ENCODE results near the gene RXFP1. TPM values are rescaled to one million over a fixed set of nuclear protein-coding genes. Genes with fewer than 3 reads are reported as not detected.

The RXFP1 gene
- polyA plus RNA-seq, 1 donor (not counting 4 experiments of a cell fraction or from before 2014, with no cell fraction given): not detected

- TF ChIP-seq, protein P1, sequence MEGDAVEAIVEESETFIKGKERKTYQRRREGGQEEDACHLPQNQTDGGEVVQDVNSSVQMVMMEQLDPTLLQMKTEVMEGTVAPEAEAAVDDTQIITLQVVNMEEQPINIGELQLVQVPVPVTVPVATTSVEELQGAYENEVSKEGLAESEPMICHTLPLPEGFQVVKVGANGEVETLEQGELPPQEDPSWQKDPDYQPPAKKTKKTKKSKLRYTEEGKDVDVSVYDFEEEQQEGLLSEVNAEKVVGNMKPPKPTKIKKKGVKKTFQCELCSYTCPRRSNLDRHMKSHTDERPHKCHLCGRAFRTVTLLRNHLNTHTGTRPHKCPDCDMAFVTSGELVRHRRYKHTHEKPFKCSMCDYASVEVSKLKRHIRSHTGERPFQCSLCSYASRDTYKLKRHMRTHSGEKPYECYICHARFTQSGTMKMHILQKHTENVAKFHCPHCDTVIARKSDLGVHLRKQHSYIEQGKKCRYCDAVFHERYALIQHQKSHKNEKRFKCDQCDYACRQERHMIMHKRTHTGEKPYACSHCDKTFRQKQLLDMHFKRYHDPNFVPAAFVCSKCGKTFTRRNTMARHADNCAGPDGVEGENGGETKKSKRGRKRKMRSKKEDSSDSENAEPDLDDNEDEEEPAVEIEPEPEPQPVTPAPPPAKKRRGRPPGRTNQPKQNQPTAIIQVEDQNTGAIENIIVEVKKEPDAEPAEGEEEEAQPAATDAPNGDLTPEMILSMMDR (optimal IDR thresholded peaks at IDR 0.05 in 1 of 3, IDR thresholded peaks at IDR 0.05 in 1 of 3, conservative IDR thresholded peaks at IDR 0.05 in 1 of 3; ENCODE audit: extremely low read depth in 1 of 3, insufficient read depth in 2 of 3, low read length in 3 of 3): no peak
- TF ChIP-seq EZH2 (IDR thresholded peaks at IDR 0.05; ENCODE audit: low read length): no peak
- Histone ChIP-seq H3K4me1 (ENCODE audit: control insufficient read depth, extremely low read depth, insufficient read depth, low read length) (no peaks in the 10 kb centered on the region), H3K36me3 (ENCODE audit: control insufficient read depth in 2 of 2, extremely low read depth in 1 of 2, insufficient read depth in 2 of 2, low read length in 2 of 2) (no peaks in the 10 kb centered on the region), H2AFZ (ENCODE audit: control insufficient read depth, low read length) (no peak overlapping the region), H3K9me3 (ENCODE audit: control insufficient read depth, low read depth, low read length) (no peaks in the 10 kb centered on the region), H3K79me2 (ENCODE audit: control insufficient read depth, insufficient read depth, low read length) (no peaks in the 10 kb centered on the region), H4K20me1 (ENCODE audit: control insufficient read depth, extremely low read depth, insufficient read depth, low read length) (no peaks in the 10 kb centered on the region), H3K27me3 (ENCODE audit: control insufficient read depth, extremely low read depth, insufficient read depth, low read length) (no peaks in the 10 kb centered on the region), H3K4me3 (ENCODE audit: control insufficient read depth in 2 of 3, extremely low read depth in 1 of 3, insufficient read depth in 2 of 3, low read depth in 1 of 3, low read length in 3 of 3) (no peak overlapping the region), H3K4me2 (ENCODE audit: control insufficient read depth, extremely low read depth, insufficient read depth, low read depth, low read length) (no peak overlapping the region), H3K27ac (ENCODE audit: control insufficient read depth, insufficient read depth, low read length) (no peak overlapping the region), H3K9ac (ENCODE audit: control insufficient read depth, extremely low read depth, insufficient read depth, low read length) (no peak overlapping the region), H3K9me1 (ENCODE audit: control insufficient read depth, extremely low read depth, insufficient read depth, low read length) (no peaks in the 10 kb centered on the region)
- DNase-seq (ENCODE audit: low read depth, low spot score) (no peak), FAIRE-seq (no peak)
- dilution Hi-C loops (cut with MboI; ENCODE audit: extremely low pct_ligation_motif_present, low sequenced_read_pairs): no loop called here
Observed at GRCh38 chr4:158492391-158492790, 29.3 kb upstream of the RXFP1 start.

DNA sequence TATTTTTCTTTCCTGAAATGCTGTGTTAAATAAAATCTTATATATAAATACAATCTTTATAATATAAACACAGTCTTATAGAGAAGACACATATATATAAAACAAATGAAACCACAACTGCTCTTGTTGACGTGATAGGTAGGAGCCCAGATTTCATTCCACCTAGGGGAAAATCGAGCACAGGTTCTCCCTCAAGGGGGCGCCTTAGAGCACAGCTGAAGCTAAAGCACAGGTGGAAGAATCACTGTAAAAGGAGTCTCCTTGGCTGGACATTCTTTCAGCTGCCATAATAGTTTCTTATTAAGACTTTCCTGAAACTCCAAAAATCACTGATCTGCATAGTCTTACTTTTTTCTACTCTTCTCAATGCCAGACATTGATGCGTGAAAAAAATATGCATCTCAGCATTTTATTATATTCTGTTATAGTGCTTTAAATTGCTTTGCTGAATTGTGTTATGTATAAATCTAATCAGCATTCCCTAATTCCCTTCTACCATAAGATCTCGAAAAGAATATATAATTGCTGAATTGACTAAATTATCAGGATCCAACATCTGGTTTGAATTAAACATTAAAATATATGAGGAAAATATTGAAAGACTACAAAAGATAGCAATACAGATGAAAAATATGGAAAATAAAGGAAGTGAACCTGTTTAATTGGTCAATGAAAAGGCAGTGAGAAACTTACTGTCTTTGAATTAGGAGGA lies 25.5 kb upstream of the RXFP1 start:
- Histone ChIP-seq H3K9ac (ENCODE audit: control insufficient read depth, extremely low read depth, insufficient read depth, low read length) (no peak overlapping the region), H2AFZ (ENCODE audit: control insufficient read depth, low read length) (no peak overlapping the region), H3K9me3 (ENCODE audit: control insufficient read depth, low read depth, low read length) (no peaks in the 10 kb centered on the region), H3K27me3 (ENCODE audit: control insufficient read depth, extremely low read depth, insufficient read depth, low read length) (no peaks in the 10 kb centered on the region), H3K4me2 (ENCODE audit: control insufficient read depth, extremely low read depth, insufficient read depth, low read depth, low read length) (no peak overlapping the region), H3K27ac (ENCODE audit: control insufficient read depth, insufficient read depth, low read length) (no peak overlapping the region), H3K4me3 (ENCODE audit: control insufficient read depth in 2 of 3, extremely low read depth in 1 of 3, insufficient read depth in 2 of 3, low read depth in 1 of 3, low read length in 3 of 3) (no peak overlapping the region), H4K20me1 (ENCODE audit: control insufficient read depth, extremely low read depth, insufficient read depth, low read length) (no peaks in the 10 kb centered on the region), H3K9me1 (ENCODE audit: control insufficient read depth, extremely low read depth, insufficient read depth, low read length) (no peaks in the 10 kb centered on the region), H3K79me2 (ENCODE audit: control insufficient read depth, insufficient read depth, low read length) (no peaks in the 10 kb centered on the region), H3K36me3 (ENCODE audit: control insufficient read depth in 2 of 2, extremely low read depth in 1 of 2, insufficient read depth in 2 of 2, low read length in 2 of 2) (no peaks in the 10 kb centered on the region), H3K4me1 (ENCODE audit: control insufficient read depth, extremely low read depth, insufficient read depth, low read length) (no peaks in the 10 kb centered on the region)
- TF ChIP-seq, protein P1 (optimal IDR thresholded peaks at IDR 0.05 in 1 of 3, IDR thresholded peaks at IDR 0.05 in 1 of 3, conservative IDR thresholded peaks at IDR 0.05 in 1 of 3; ENCODE audit: extremely low read depth in 1 of 3, insufficient read depth in 2 of 3, low read length in 3 of 3): peak; percentile 63 to 79 (median 72)
- TF ChIP-seq EZH2 (IDR thresholded peaks at IDR 0.05; ENCODE audit: low read length): no peak
- dilution Hi-C loops (cut with MboI; ENCODE audit: extremely low pct_ligation_motif_present, low sequenced_read_pairs): no loop called here
- DNase-seq (ENCODE audit: low read depth, low spot score): no peak
- FAIRE-seq: no peak

All from keratinocyte (primary cell).